IPS DF 6.9 (cell line): Measurements from ENCODE around the gene ADAMTS1.

Source experiments
- DNase-seq: peaks from one replicate; pipeline ENCODE4 v3.0.0-alpha.2; 2013; ENCODE audit warnings: low read depth, low spot score
- H3K27ac ChIP-seq: one replicate; pipeline ENCODE4 v1.5.1; 2013; ENCODE audit warnings: low read length, control low read depth
- H3K27me3 ChIP-seq: 2 replicates; pipeline ENCODE4 v1.6.1; 2013; ENCODE audit warnings: mild to moderate bottlenecking, low read length; ENCODE audit not compliant: control insufficient read depth, insufficient read depth
- H3K36me3 ChIP-seq: 2 replicates; pipeline ENCODE4 v1.6.1; 2013; ENCODE audit warnings: low read length; ENCODE audit not compliant: control insufficient read depth, insufficient read depth
- H3K4me1 ChIP-seq: 2 replicates; pipeline ENCODE4 v1.6.1; 2013; ENCODE audit warnings: low read length; ENCODE audit not compliant: control insufficient read depth, insufficient read depth
- H3K4me3 ChIP-seq: 2 replicates; pipeline ENCODE4 v1.5.1; 2013; ENCODE audit warnings: mild to moderate bottlenecking, low read length
- H3K9me3 ChIP-seq: 2 replicates; pipeline ENCODE4 v1.6.1; 2013; ENCODE audit warnings: low read length, inconsistent platforms; ENCODE audit not compliant: control insufficient read depth, insufficient read depth
- WGBS: extraction: QIAGEN DNeasy Blood & Tissue Kit; methylation state at CpG from one replicate; pipeline ENCODE4 v1.1.7; 2013; ENCODE audit warnings: mixed read lengths, missing lambda C conversion rate; ENCODE audit not compliant: insufficient read length, insufficient coverage; 5-methylcytosine and 5-hydroxymethylcytosine counted together

ADAMTS1 gene

GRCh38 chr21:26814386-26814785 is 30.8 kb downstream of the ADAMTS1 start:
- no CpG with 5 or more reads among the region's 1 CpG for WGBS
- no peaks in the 10 kb centered on the region for H3K9me3 ChIP-seq
- H3K36me3 ChIP-seq = no peaks in the 10 kb centered on the region
- DNase-seq = no peak
- H3K4me1 ChIP-seq = no peaks in the 10 kb centered on the region
- H3K4me3 ChIP-seq = no peak overlapping the region
- no peak overlapping the region for H3K27ac ChIP-seq
- H3K27me3 ChIP-seq = no peaks in the 10 kb centered on the region

GRCh38 chr21:26813426-26813998 is 31.7 kb downstream of the ADAMTS1 start:
- no peaks in the 10 kb centered on the region for H3K4me1 ChIP-seq

DNA sequence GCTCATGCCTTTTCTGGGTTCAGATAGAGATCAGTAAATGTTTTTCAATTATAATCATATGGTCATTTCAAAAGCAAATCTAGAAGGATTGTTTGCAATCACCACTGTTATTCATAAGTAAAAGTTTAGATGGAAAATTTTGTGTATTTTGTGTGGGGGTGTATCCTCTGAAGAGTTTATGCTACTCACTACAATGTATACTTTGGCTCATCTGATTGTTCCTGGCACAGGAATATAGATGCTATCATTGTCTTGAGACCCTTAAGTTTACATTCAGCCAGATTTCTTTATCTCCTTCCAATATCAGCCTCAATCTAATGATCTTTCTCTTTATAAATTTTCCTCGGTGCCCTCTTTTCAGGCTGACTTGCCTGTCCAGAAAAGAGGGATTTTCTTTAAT is 33.0 kb downstream of the ADAMTS1 start:
- H3K9me3 ChIP-seq = no peaks in the 10 kb centered on the region
- H3K36me3 ChIP-seq = no peaks in the 10 kb centered on the region
- DNase-seq = no peak
- H3K27ac ChIP-seq = no peak overlapping the region
- H3K4me3 ChIP-seq = no peak overlapping the region
- H3K4me1 ChIP-seq = no peaks in the 10 kb centered on the region
- no CpG with 5 or more reads among the region's 1 CpG for WGBS
- no peaks in the 10 kb centered on the region for H3K27me3 ChIP-seq

More at GRCh38 chr21:26813426-26813998, 31.7 kb downstream of the ADAMTS1 start:
- no peak for DNase-seq
- Histone ChIP-seq H3K27me3 (no peaks in the 10 kb centered on the region), H3K4me3 (no peak overlapping the region), H3K9me3 (no peaks in the 10 kb centered on the region), H3K27ac (no peak overlapping the region), H3K36me3 (no peaks in the 10 kb centered on the region)
- no CpG with 5 or more reads among the region's 8 CpGs for WGBS

DNA sequence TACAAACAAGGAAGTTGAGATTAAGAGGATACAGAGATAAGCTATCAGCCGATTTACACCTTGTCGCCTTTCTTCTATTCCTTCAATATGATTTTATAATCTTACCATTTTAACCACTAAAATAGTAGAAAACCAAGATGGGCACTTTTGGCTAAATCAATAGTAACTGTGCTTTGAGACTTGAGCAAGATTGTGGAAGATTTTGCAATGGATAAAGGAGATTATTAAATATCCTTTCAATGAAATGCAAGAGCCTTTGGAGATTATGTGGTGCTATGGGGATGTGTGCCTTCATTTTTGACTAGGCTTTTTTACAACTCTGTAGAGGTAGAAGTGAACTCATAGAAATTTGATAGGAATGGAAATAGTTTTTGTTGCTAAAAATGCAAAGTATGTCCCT is 33.7 kb downstream of the ADAMTS1 start:
- Histone ChIP-seq H3K4me1 (no peaks in the 10 kb centered on the region), H3K36me3 (no peaks in the 10 kb centered on the region), H3K4me3 (no peak overlapping the region), H3K9me3 (no peaks in the 10 kb centered on the region), H3K27ac (no peak overlapping the region), H3K27me3 (no peaks in the 10 kb centered on the region)
- DNase-seq = no peak
- WGBS = no CpG with 5 or more reads among the region's 2 CpGs

DNA sequence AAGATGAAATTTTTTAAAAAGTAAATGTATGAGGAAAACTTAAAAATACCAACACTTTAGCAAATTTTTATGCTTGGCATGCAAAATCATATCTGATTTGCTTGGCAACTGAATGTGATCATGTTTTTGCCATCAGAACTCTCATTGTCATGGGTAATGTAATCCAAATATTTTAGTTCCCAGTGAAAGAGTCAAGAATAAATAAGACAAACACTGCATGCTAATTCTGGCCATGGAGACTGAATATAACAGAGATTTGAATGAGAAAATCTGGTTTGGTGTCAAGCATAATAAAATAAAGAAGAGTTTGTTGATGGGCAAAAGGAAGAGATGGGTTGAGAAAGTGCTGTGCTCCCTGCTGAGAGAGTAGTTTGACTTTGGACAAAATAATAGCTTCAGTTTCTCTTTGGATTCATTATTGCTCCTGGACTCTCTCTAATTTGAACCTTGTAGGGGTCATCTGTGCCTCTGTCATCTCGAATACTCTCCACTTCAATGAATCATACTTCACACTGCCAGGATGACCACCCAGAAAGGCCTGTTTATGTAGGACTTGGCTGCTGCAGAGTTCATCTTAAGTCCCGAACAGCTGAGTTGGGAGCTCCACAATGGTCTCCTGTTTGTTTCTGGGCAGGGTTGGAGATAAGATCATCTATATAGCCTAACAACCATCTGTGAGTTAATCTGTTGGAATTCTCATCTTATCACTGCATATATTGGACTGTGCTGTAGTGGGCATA is 34.4 kb downstream of the ADAMTS1 start:
- Histone ChIP-seq H3K36me3 (no peaks in the 10 kb centered on the region), H3K9me3 (no peaks in the 10 kb centered on the region), H3K27me3 (no peaks in the 10 kb centered on the region), H3K27ac (no peak overlapping the region), H3K4me1 (no peaks in the 10 kb centered on the region), H3K4me3 (no peak overlapping the region)
- no peak for DNase-seq
- no CpG with 5 or more reads among the region's 2 CpGs for WGBS

- no peaks in the 10 kb centered on the region for H3K9me3 ChIP-seq
- H3K36me3 ChIP-seq = no peaks in the 10 kb centered on the region
- H3K27ac ChIP-seq = no peak overlapping the region
- no peak overlapping the region for H3K4me3 ChIP-seq
- H3K27me3 ChIP-seq = no peaks in the 10 kb centered on the region
- no peak for DNase-seq
- H3K4me1 ChIP-seq = no peaks in the 10 kb centered on the region
- no CpG with 5 or more reads among the region's 5 CpGs for WGBS
These were observed 34.9 kb downstream of the ADAMTS1 start for GRCh38 chr21:26810266-26810665.

- no peak overlapping the region for H3K4me3 ChIP-seq
- no peaks in the 10 kb centered on the region for H3K4me1 ChIP-seq
- WGBS = no CpG with 5 or more reads among the region's 4 CpGs
- H3K27me3 ChIP-seq = no peaks in the 10 kb centered on the region
- H3K9me3 ChIP-seq = no peaks in the 10 kb centered on the region
- H3K36me3 ChIP-seq = no peaks in the 10 kb centered on the region
- no peak for DNase-seq
- H3K27ac ChIP-seq = no peak overlapping the region
These were observed 35.5 kb downstream of the ADAMTS1 start for GRCh38 chr21:26809745-26810144.

- Histone ChIP-seq H3K4me1 (no peaks in the 10 kb centered on the region), H3K27me3 (no peaks in the 10 kb centered on the region), H3K4me3 (no peak overlapping the region), H3K27ac (no peak overlapping the region), H3K9me3 (no peaks in the 10 kb centered on the region), H3K36me3 (no peaks in the 10 kb centered on the region)
- WGBS = no CpG with 5 or more reads among the region's 5 CpGs
- DNase-seq = no peak
These were observed 38.4 kb downstream of the ADAMTS1 start for GRCh38 chr21:26806801-26807295.

- DNase-seq = no peak
- H3K4me1 ChIP-seq = no peaks in the 10 kb centered on the region
- H3K27me3 ChIP-seq = no peaks in the 10 kb centered on the region
- no peaks in the 10 kb centered on the region for H3K36me3 ChIP-seq
- no peak overlapping the region for H3K4me3 ChIP-seq
- no peaks in the 10 kb centered on the region for H3K9me3 ChIP-seq
- no peak overlapping the region for H3K27ac ChIP-seq
- WGBS = no CpG with 5 or more reads among the region's 5 CpGs
These were observed 40.2 kb downstream of the ADAMTS1 start for GRCh38 chr21:26804895-26805609.

GRCh38 chr21:26801498-26801897 is 43.7 kb downstream of the ADAMTS1 start:
- Histone ChIP-seq H3K27me3 (no peaks in the 10 kb centered on the region), H3K4me1 (no peaks in the 10 kb centered on the region), H3K36me3 (no peaks in the 10 kb centered on the region), H3K4me3 (no peak overlapping the region), H3K9me3 (no peaks in the 10 kb centered on the region), H3K27ac (no peak overlapping the region)
- DNase-seq = no peak
- no CpG with 5 or more reads among the region's 1 CpG for WGBS
